ENCODE data around the gene PER1. TPM values are rescaled to one million over a fixed set of nuclear protein-coding genes. Genes with fewer than 3 reads are reported as not detected.
"Not testable (repeated sequence)": the region's sequence is repeated elsewhere in the genome, so short reads cannot be mapped to it uniquely, and the experiment has no call there.

The PER1 gene
- total and polyA plus RNA-seq, 10 of the 15 experiments (the other 5 are each of a cell fraction or from before 2014, with no cell fraction given) = 0.02 to 25.1 (median 5.4) TPM

DNA sequence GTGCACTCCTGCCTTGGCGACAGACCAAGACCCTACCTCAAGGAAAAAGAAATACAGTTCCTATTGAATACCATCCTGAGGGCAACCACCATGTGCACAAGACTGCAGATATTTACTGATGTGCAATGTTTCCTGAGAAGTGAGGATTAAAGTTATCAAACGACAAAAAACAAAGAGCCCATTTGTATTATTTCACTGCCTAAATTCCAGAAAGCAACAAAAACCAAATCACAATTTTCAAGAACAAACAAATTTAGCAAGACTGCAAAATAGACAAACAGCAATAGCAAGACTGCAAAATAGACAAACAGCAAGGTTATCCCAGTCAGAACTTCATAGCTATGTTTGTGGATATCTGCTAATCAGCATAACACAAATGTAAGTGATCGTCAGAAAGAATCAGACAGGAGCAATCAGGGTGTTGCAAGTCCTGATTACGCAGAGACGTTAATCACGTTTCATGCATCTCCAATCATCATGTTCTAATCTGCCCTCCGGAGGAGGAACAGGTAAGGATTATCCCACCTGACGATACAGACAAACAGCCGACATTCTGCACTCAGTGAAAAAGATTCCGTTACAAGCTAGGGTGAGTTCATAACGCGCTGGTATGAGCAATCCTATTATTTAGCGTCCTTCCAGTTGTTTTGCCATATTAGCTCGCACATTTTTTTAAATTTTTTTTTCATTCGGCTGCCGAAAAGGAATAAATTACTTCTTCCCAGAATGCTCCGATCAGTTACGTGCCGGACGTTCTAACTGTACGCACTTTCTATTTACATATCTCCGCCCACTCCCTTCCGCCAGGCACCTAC lies 21.1 kb upstream of the PER1 start (continued):
- TF ChIP-seq EED (IDR thresholded peaks at IDR 0.05; ENCODE audit: low read depth) = no peak; the same call in 1 of the 2 replicates
- no peak for TF ChIP-seq NFYB (IDR thresholded peaks at IDR 0.05; ENCODE audit: insufficient read depth, low read depth, low read length)
- peak; percentile 91 for TF ChIP-seq IKZF1 (conservative IDR thresholded peaks at IDR 0.05)
- TF ChIP-seq, protein P1, sequence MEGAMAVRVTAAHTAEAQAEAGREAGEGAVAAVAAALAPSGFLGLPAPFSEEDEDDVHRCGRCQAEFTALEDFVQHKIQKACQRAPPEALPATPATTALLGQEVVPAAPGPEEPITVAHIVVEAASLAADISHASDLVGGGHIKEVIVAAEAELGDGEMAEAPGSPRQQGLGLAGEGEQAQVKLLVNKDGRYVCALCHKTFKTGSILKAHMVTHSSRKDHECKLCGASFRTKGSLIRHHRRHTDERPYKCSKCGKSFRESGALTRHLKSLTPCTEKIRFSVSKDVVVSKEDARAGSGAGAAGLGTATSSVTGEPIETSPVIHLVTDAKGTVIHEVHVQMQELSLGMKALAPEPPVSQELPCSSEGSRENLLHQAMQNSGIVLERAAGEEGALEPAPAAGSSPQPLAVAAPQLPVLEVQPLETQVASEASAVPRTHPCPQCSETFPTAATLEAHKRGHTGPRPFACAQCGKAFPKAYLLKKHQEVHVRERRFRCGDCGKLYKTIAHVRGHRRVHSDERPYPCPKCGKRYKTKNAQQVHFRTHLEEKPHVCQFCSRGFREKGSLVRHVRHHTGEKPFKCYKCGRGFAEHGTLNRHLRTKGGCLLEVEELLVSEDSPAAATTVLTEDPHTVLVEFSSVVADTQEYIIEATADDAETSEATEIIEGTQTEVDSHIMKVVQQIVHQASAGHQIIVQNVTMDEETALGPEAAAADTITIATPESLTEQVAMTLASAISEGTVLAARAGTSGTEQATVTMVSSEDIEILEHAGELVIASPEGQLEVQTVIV (IDR thresholded peaks at IDR 0.05; ENCODE audit: borderline replicate concordance, partially characterized antibody) = peak; percentile 34
- peak; percentile 100 for TF ChIP-seq PML (IDR thresholded peaks at IDR 0.05; ENCODE audit: low read length)
- peak; percentile 98 for TF ChIP-seq NFIC (IDR thresholded peaks at IDR 0.05; ENCODE audit: low read depth, low read length)
- TF ChIP-seq, protein P2, sequence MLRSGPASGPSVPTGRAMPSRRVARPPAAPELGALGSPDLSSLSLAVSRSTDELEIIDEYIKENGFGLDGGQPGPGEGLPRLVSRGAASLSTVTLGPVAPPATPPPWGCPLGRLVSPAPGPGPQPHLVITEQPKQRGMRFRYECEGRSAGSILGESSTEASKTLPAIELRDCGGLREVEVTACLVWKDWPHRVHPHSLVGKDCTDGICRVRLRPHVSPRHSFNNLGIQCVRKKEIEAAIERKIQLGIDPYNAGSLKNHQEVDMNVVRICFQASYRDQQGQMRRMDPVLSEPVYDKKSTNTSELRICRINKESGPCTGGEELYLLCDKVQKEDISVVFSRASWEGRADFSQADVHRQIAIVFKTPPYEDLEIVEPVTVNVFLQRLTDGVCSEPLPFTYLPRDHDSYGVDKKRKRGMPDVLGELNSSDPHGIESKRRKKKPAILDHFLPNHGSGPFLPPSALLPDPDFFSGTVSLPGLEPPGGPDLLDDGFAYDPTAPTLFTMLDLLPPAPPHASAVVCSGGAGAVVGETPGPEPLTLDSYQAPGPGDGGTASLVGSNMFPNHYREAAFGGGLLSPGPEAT (IDR thresholded peaks at IDR 0.05; ENCODE audit: low read depth) = peak; percentile 90

DNA sequence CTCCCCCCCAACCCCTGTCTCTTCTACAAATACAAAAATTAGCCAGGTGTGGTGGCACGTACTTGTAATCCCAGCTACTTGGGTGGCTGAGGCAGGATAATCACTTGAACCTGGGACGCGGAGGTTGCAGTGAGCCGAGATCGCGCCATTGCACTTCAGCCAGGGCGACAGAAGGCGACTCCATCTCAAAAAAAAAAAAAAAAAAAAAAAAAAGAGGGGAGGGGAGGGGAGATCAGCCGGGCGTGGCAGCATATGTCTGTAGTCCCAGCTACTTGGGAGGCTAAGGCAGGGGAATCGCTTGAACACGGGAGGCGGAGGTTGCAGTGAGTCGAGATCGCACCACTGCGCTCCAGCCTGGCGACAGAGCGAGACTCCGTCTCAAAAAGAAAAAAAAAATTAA lies 18.0 kb upstream of the PER1 start:
- H3K79me2 ChIP-seq (ENCODE audit: control insufficient read depth, insufficient read depth, low read length); H3K4me2 ChIP-seq (ENCODE audit: control insufficient read depth, insufficient read depth); H3K27ac ChIP-seq (ENCODE audit: control insufficient read depth, insufficient read depth); H3K36me3 ChIP-seq (ENCODE audit: control insufficient read depth in 2 of 2, insufficient read depth in 2 of 2, low read length in 1 of 2); FAIRE-seq; RAD21 ChIA-PET (ENCODE audit: unreplicated experiment); in situ Hi-C loops (cut with MboI); BruUV-seq (replicated peaks); H4K20me1 ChIP-seq (ENCODE audit: control insufficient read depth, insufficient read depth); H3K4me3 ChIP-seq; H3K27me3 ChIP-seq (replicated peaks in 1 of 2; ENCODE audit: control insufficient read depth in 2 of 2, insufficient read depth in 2 of 2, low read length in 1 of 2); ATAC-seq; DNase-seq (ENCODE audit: low read depth, low spot score); H3K9me3 ChIP-seq (replicated peaks; ENCODE audit: control insufficient read depth, insufficient read depth, low read length); H3K9ac ChIP-seq (ENCODE audit: control insufficient read depth, insufficient read depth, low read length); H2AFZ ChIP-seq (ENCODE audit: control insufficient read depth, low read depth, low read length); H3K4me1 ChIP-seq (ENCODE audit: control insufficient read depth, insufficient read depth, low read length): not testable (repeated sequence)
- intact Hi-C loops (cut with micrococcal nuclease; ENCODE audit: unreplicated experiment) = loop anchor here (5.0 kb wide), 1 partner anchor 52 kb away; no protein-coding TSS in a partner anchor
- CTCF ChIA-PET = interaction anchor here (1.0 to 1.1 kb wide), 3 partner anchors 12 to 181 kb away, joined by 3 to 5 read pairs (median 4); no protein-coding TSS in a partner anchor
- POLR2A ChIA-PET = interaction anchor here (0.6 to 1.4 kb wide), 4 partner anchors 10 to 51 kb away, joined by 4 to 6 read pairs (median 4); no protein-coding TSS in a partner anchor
- WGBS (ENCODE audit: insufficient coverage, insufficient replicate concordance, low lambda C conversion rate, missing lambda C conversion rate) = 88% methylated on average over 16 of the region's 19 CpGs
- SMC1A ChIA-PET (ENCODE audit: uncharacterized antibody, unreplicated experiment) = interaction anchor here (1.5 kb wide), 1 partner anchor 33 kb away, joined by 4 read pairs; no protein-coding TSS in a partner anchor
